Measurements from ENCODE around the gene PLCL2.

Gene PLCL2

GRCh38 chr3:17133632-17134545 is 249.1 kb downstream of the PLCL2 start:
- no peak overlapping the region for H3K27ac ChIP-seq
- no peak for TF ChIP-seq CTCF (IDR thresholded peaks at IDR 0.05)

GRCh38 chr3:17135696-17136095 is 250.9 kb downstream of the PLCL2 start:
- no peaks in the 10 kb centered on the region for H3K27me3 ChIP-seq
- no peak overlapping the region for H3K4me3 ChIP-seq (ENCODE audit: low read depth in 1 of 2, low read length in 1 of 2)
- no peak overlapping the region for H3K27ac ChIP-seq
- no peaks in the 10 kb centered on the region for H3K9me3 ChIP-seq
- no peak for TF ChIP-seq CTCF (IDR thresholded peaks at IDR 0.05)
- H3K4me1 ChIP-seq (ENCODE audit: control insufficient read depth in 1 of 2, insufficient read depth in 1 of 2, low read depth in 1 of 2, low read length in 1 of 2) = no peaks in the 10 kb centered on the region
- no peaks in the 10 kb centered on the region for H3K36me3 ChIP-seq

More at GRCh38 chr3:17133632-17134545, 249.1 kb downstream of the PLCL2 start:
- Histone ChIP-seq H3K4me1 (ENCODE audit: control insufficient read depth in 1 of 2, insufficient read depth in 1 of 2, low read depth in 1 of 2, low read length in 1 of 2) (no peaks in the 10 kb centered on the region), H3K36me3 (no peaks in the 10 kb centered on the region), H3K4me3 (ENCODE audit: low read depth in 1 of 2, low read length in 1 of 2) (no peak overlapping the region), H3K9me3 (no peaks in the 10 kb centered on the region), H3K27me3 (no peaks in the 10 kb centered on the region)

- H3K27ac ChIP-seq = no peak overlapping the region
- no peaks in the 10 kb centered on the region for H3K9me3 ChIP-seq
- H3K4me3 ChIP-seq (ENCODE audit: low read depth in 1 of 2, low read length in 1 of 2) = no peak overlapping the region
- H3K36me3 ChIP-seq = no peaks in the 10 kb centered on the region
- TF ChIP-seq CTCF (IDR thresholded peaks at IDR 0.05) = no peak
- H3K4me1 ChIP-seq (ENCODE audit: control insufficient read depth in 1 of 2, insufficient read depth in 1 of 2, low read depth in 1 of 2, low read length in 1 of 2) = no peaks in the 10 kb centered on the region
- H3K27me3 ChIP-seq = no peaks in the 10 kb centered on the region
Measured at GRCh38 chr3:17136136-17136721, 251.5 kb downstream of the PLCL2 start.

GRCh38 chr3:17137321-17137826 is 252.6 kb downstream of the PLCL2 start:
- H3K9me3 ChIP-seq = no peaks in the 10 kb centered on the region
- H3K4me3 ChIP-seq (ENCODE audit: low read depth in 1 of 2, low read length in 1 of 2) = no peak overlapping the region
- H3K27me3 ChIP-seq = no peaks in the 10 kb centered on the region
- H3K27ac ChIP-seq = no peak overlapping the region
- no peak for TF ChIP-seq CTCF (IDR thresholded peaks at IDR 0.05)
- no peaks in the 10 kb centered on the region for H3K36me3 ChIP-seq
- H3K4me1 ChIP-seq (ENCODE audit: control insufficient read depth in 1 of 2, insufficient read depth in 1 of 2, low read depth in 1 of 2, low read length in 1 of 2) = no peaks in the 10 kb centered on the region

GRCh38 chr3:17138246-17139039 is 253.7 kb downstream of the PLCL2 start:
- no peaks in the 10 kb centered on the region for H3K36me3 ChIP-seq
- H3K4me3 ChIP-seq (ENCODE audit: low read depth in 1 of 2, low read length in 1 of 2) = no peak overlapping the region
- no peaks in the 10 kb centered on the region for H3K9me3 ChIP-seq
- TF ChIP-seq CTCF (IDR thresholded peaks at IDR 0.05) = no peak
- no peaks in the 10 kb centered on the region for H3K4me1 ChIP-seq (ENCODE audit: control insufficient read depth in 1 of 2, insufficient read depth in 1 of 2, low read depth in 1 of 2, low read length in 1 of 2)
- no peaks in the 10 kb centered on the region for H3K27me3 ChIP-seq
- no peak overlapping the region for H3K27ac ChIP-seq

All from neutrophil (primary cell).